MCF 10A (cell line): ENCODE results near the gene GALNT14. TPM values are rescaled to one million over a fixed set of nuclear protein-coding genes. Genes with fewer than 3 reads are reported as not detected.

ENCODE experiments used
- BruUV-seq: library from RNA; stranded (reverse); fragments of 400-500 nt; replicated peaks from 2 replicates; lab custom pipeline; 2021; lab: Mats Ljungman, UMichigan
- CTCF ChIA-PET: fragments of 300-600 bp; sonication (Branson Sonifier 250); formaldehyde crosslinking; extraction: SDS; loops from one replicate; lab custom pipeline; 2021; ENCODE audit warnings: antibody characterized with exemption, inconsistent platforms; lab: Yijun Ruan, JAX
- POLR2A ChIA-PET: fragments of 300-600, 350-650 bp; sonication (Branson Sonifier 250); formaldehyde crosslinking; extraction: SDS; loops from one replicate; lab custom pipeline; 2020; ENCODE audit warnings: antibody characterized with exemption, inconsistent platforms; lab: Yijun Ruan, JAX
- DNase-seq: peaks from one replicate; pipeline ENCODE4 v3.0.0-alpha.2; 2018; ENCODE audit not compliant: unreplicated experiment
- H3K27ac Mint-ChIP-seq: one replicate; pipeline ENCODE4 v1.8.0; 2022; ENCODE audit warnings: mild to moderate bottlenecking, low read depth, mixed read lengths; ENCODE audit not compliant: unreplicated experiment
- H3K27me3 Mint-ChIP-seq: one replicate; pipeline ENCODE4 v1.8.0; 2022; ENCODE audit warnings: mixed read lengths; ENCODE audit not compliant: insufficient read depth, unreplicated experiment
- H3K36me3 Mint-ChIP-seq: one replicate; pipeline ENCODE4 v1.8.0; 2022; ENCODE audit warnings: mild to moderate bottlenecking, moderate library complexity, mixed read lengths; ENCODE audit not compliant: insufficient read depth, unreplicated experiment
- H3K4me1 Mint-ChIP-seq: one replicate; pipeline ENCODE4 v1.8.0; 2022; ENCODE audit warnings: mixed read lengths; ENCODE audit not compliant: insufficient read depth, unreplicated experiment
- H3K4me3 Mint-ChIP-seq: one replicate; pipeline ENCODE4 v1.8.0; 2022; ENCODE audit warnings: mild to moderate bottlenecking, moderate library complexity, mixed read lengths; ENCODE audit not compliant: unreplicated experiment
- H3K9me3 Mint-ChIP-seq: one replicate; pipeline ENCODE4 v1.8.0; 2022; ENCODE audit warnings: mixed read lengths; ENCODE audit not compliant: unreplicated experiment
- CTCF ChIP-seq: fragments of 200-600 bp; IDR thresholded peaks from one replicate; pipeline ENCODE4 v1.8.0; 2022; ENCODE audit warnings: antibody characterized with exemption, mild to moderate bottlenecking; ENCODE audit not compliant: unreplicated experiment
- intact Hi-C: fragments of 100-400 bp; cut with micrococcal nuclease; formaldehyde crosslinking; loops from 2 replicates; pipeline ENCODE4 v1.14.1; 2022
- total RNA-seq: library from RNA; stranded (reverse); gene quantifications from 2 replicates; pipeline ENCODE4 v1.2.3, GENCODE V29; 2022

The GALNT14 gene
- total RNA-seq, 1 experiment from 2014 or later: 4.6 TPM

GRCh38 chr2:31054842-31055388 is 83.3 kb downstream of the GALNT14 start:
- no peak for DNase-seq
- Mint-ChIP-seq H3K36me3 (no peaks in the 10 kb centered on the region), H3K27ac (no peak overlapping the region), H3K4me1 (no peaks in the 10 kb centered on the region), H3K4me3 (no peak overlapping the region), H3K9me3 (no peaks in the 10 kb centered on the region), H3K27me3 (no peaks in the 10 kb centered on the region)
- CTCF ChIA-PET: no interaction called here
- POLR2A ChIA-PET: no interaction called here
- no TSS peak for BruUV-seq
- no peak for TF ChIP-seq CTCF
- intact Hi-C loops: no loop called here

- H3K4me1 Mint-ChIP-seq: no peaks in the 10 kb centered on the region
- POLR2A ChIA-PET: no interaction called here
- CTCF ChIA-PET: no interaction called here
Measured at GRCh38 chr2:31053929-31054782, 84.1 kb downstream of the GALNT14 start.

GRCh38 chr2:31052284-31052683 is 86.0 kb downstream of the GALNT14 start:
- no peak for DNase-seq
- no peaks in the 10 kb centered on the region for H3K9me3 Mint-ChIP-seq
- no peaks in the 10 kb centered on the region for H3K36me3 Mint-ChIP-seq
- ChIA-PET POLR2A (no interaction called here), CTCF (no interaction called here)
- H3K4me1 Mint-ChIP-seq: no peaks in the 10 kb centered on the region
- BruUV-seq: no TSS peak
- no peak for TF ChIP-seq CTCF
- H3K27me3 Mint-ChIP-seq: no peaks in the 10 kb centered on the region
- intact Hi-C loops: no loop called here
- H3K27ac Mint-ChIP-seq: no peak overlapping the region
- H3K4me3 Mint-ChIP-seq: no peak overlapping the region

More at GRCh38 chr2:31053929-31054782, 84.1 kb downstream of the GALNT14 start:
- Mint-ChIP-seq H3K27ac (no peak overlapping the region), H3K4me3 (no peak overlapping the region), H3K9me3 (no peaks in the 10 kb centered on the region), H3K36me3 (no peaks in the 10 kb centered on the region), H3K27me3 (no peaks in the 10 kb centered on the region)
- DNase-seq: no peak
- no peak for TF ChIP-seq CTCF
- intact Hi-C loops: no loop called here
- no TSS peak for BruUV-seq

GRCh38 chr2:31051258-31052140 is 86.7 kb downstream of the GALNT14 start:
- Mint-ChIP-seq H3K9me3 (no peaks in the 10 kb centered on the region), H3K36me3 (no peaks in the 10 kb centered on the region), H3K4me1 (no peaks in the 10 kb centered on the region), H3K27ac (no peak overlapping the region), H3K4me3 (no peak overlapping the region), H3K27me3 (no peaks in the 10 kb centered on the region)
- no TSS peak for BruUV-seq
- POLR2A ChIA-PET: no interaction called here
- intact Hi-C loops: no loop called here
- CTCF ChIA-PET: no interaction called here
- TF ChIP-seq CTCF: no peak
- DNase-seq: no peak
